SIG-M5 treated with dmso at 0.1 percent for 504 hours (cell line): Measurements from ENCODE around the gene NEK11.

Experiments
- DNase-seq: peaks from one replicate; lab custom pipeline; 2025; ENCODE audit not compliant: unreplicated experiment; lab: John Stamatoyannopoulos, UW

Gene NEK11

GRCh38 chr3:131140891-131141290 is 114.2 kb downstream of the NEK11 start:
- no peak for DNase-seq

- DNase-seq, result no peak
Measured at GRCh38 chr3:131141770-131142169, 115.1 kb downstream of the NEK11 start.

GRCh38 chr3:131142580-131142979 is 115.9 kb downstream of the NEK11 start:
- no peak for DNase-seq

- DNase-seq, result no peak
Measured at GRCh38 chr3:131143802-131144201, 117.1 kb downstream of the NEK11 start.

GRCh38 chr3:131147534-131147933 is 120.9 kb downstream of the NEK11 start:
- no peak for DNase-seq

GRCh38 chr3:131158434-131158833 is 131.8 kb downstream of the NEK11 start:
- no peak for DNase-seq

- DNase-seq, result no peak
Measured at GRCh38 chr3:131162516-131162915, 135.8 kb downstream of the NEK11 start.

- DNase-seq, result no peak
Measured at GRCh38 chr3:131167867-131168266, 141.2 kb downstream of the NEK11 start.

- DNase-seq, result no peak
Measured at GRCh38 chr3:131169331-131169730, 142.7 kb downstream of the NEK11 start.

GRCh38 chr3:131172502-131173200 is 146.0 kb downstream of the NEK11 start:
- DNase-seq, result no peak

- DNase-seq, result no peak
Measured at GRCh38 chr3:131174752-131175151, 148.1 kb downstream of the NEK11 start.

GRCh38 chr3:131178710-131179375 is 152.2 kb downstream of the NEK11 start:
- DNase-seq, result no peak

GRCh38 chr3:131192701-131193100 is 166.0 kb downstream of the NEK11 start:
- DNase-seq, result no peak

- peak; percentile 22 for DNase-seq
Measured at GRCh38 chr3:131193641-131194238, 167.1 kb downstream of the NEK11 start.

- no peak for DNase-seq
Measured at GRCh38 chr3:131194816-131195215, 168.1 kb downstream of the NEK11 start.

GRCh38 chr3:131200636-131201199 is 174.0 kb downstream of the NEK11 start:
- DNase-seq, result no peak

- no peak for DNase-seq
Measured at GRCh38 chr3:131216330-131216729, 189.7 kb downstream of the NEK11 start.

- DNase-seq, result no peak
Measured at GRCh38 chr3:131216801-131217200, 190.1 kb downstream of the NEK11 start.

- DNase-seq, result no peak
Measured at GRCh38 chr3:131217296-131217741, 190.6 kb downstream of the NEK11 start.

GRCh38 chr3:131218196-131218595 is 191.5 kb downstream of the NEK11 start:
- no peak for DNase-seq

- DNase-seq, result no peak
Measured at GRCh38 chr3:131221731-131222130, 195.1 kb downstream of the NEK11 start.

GRCh38 chr3:131222599-131222998 is 195.9 kb downstream of the NEK11 start:
- DNase-seq, result no peak
